ENCODE data around the gene FBXO42. TPM values are rescaled to one million over a fixed set of nuclear protein-coding genes. Genes with fewer than 3 reads are reported as not detected.
A peak's percentile ranks its signal among the peaks of the same experiment; 100 is the strongest.
"Not testable (repeated sequence)": the region's sequence is repeated elsewhere in the genome, so short reads cannot be mapped to it uniquely, and the experiment has no call there.

Gene FBXO42
- total RNA-seq, 1 donor from 2014 or later, result 18.5 TPM

DNA sequence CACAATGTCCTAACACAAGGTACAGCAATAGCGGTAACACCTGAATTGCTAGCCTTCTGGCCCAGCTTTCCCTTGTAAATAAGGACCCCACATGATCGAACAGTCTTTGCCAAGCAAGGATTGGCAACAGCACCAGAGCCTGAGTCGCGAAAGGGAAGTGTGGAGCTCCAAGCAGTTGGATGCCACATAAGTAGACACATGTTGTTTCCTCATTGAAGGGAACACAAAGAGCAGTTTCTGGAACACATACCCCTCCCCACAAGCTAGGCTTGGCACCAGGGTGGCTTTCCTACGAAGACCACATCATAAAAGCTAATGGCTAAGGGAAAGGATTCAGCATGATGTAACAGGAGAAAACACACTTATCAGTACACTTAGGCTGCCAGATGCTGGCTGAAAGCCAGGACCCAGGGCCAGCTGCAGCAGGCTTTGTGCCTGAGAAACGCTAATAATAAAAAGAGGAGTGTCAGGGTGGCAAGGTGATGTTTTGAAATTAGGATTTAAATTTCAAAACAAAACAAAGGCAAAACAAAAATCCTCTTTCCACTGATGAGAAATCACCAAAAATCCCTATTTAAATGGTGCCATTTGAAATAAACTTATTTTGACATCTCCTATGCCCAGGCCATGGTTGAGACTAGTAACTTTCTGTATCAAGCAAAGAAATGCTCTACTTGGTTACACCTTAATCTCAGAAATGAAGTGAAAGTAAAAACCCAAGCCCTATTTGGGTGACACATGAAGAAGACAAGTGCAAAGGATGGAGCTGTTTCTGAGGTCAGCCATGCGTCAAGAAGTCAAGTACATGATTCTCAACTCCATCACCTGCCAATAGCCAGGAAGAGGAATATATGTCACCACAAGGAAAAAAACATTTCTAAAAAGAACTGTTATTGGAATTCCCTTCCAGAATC is 103.4 kb downstream of the FBXO42 start:
- intact Hi-C loops (cut with micrococcal nuclease), result no loop called here
- H3K27me3 Mint-ChIP-seq (ENCODE audit: low read depth), result no peaks in the 10 kb centered on the region
- no peak overlapping the region for H3K27ac Mint-ChIP-seq

DNA sequence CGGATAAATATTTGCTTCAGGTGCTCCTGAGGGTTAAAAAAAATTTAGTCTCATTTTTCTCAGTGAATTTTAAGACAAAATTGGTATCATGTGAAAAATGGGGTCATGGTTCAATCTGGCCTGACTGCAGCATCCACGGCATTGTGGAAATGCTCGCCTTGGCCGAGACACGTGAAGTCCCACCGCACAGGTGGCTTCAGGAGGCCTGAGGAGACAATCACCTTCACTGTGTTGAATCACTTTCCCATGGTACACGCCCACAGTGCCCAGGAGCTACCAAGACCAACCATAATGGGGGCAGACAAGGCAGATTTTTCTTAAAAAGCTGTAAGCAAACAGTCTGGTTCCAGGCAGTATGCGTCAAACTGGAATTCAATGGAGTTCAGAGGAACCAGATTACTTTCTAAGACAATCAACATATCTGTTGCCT is 104.3 kb downstream of the FBXO42 start:
- Mint-ChIP-seq H3K27me3 (ENCODE audit: low read depth) (no peaks in the 10 kb centered on the region), H3K36me3 (ENCODE audit: low read depth) (peaks cover 27% of the 10 kb centered on the region), H3K9me3 (no peaks in the 10 kb centered on the region), H3K4me1 (ENCODE audit: low read depth) (peaks cover 9% of the 10 kb centered on the region), H3K27ac (no peak overlapping the region), H3K4me3 (ENCODE audit: low read depth) (no peak overlapping the region)
- no peak for DNase-seq (ENCODE audit: low spot score)
- intact Hi-C loops (cut with micrococcal nuclease), result no loop called here

More for the DNA sequence above, 103.4 kb downstream of the FBXO42 start:
- peaks cover 29% of the 10 kb centered on the region for H3K36me3 Mint-ChIP-seq (ENCODE audit: low read depth)
- H3K4me3 Mint-ChIP-seq (ENCODE audit: low read depth), result no peak overlapping the region
- DNase-seq (ENCODE audit: low spot score), result no peak
- no peaks in the 10 kb centered on the region for H3K9me3 Mint-ChIP-seq
- H3K4me1 Mint-ChIP-seq (ENCODE audit: low read depth), result peaks cover 9% of the 10 kb centered on the region

DNA sequence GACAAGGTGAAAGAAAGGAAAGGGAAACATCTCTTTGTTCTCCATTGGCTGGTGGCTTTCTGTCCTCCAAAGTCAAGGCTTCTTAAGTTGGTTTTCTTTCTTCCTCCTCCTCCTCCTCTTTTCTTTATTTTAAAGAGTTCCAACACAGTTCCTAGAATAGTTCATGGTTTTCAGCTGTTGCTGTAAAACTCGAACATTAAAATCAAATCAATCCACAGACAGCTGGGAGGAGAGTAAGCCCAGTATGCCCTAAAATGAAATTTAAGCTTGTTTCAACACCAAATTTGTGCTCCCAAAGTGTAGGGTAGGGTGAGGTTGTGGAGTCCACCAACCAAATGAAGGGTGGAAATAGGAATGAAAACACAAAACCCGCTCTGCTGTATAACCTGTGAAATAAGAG is 104.8 kb downstream of the FBXO42 start:
- intact Hi-C loops (cut with micrococcal nuclease), result no loop called here
- no peak overlapping the region for H3K27ac Mint-ChIP-seq
- peaks cover 23% of the 10 kb centered on the region for H3K36me3 Mint-ChIP-seq (ENCODE audit: low read depth)
- H3K4me1 Mint-ChIP-seq (ENCODE audit: low read depth), result peaks cover 9% of the 10 kb centered on the region
- H3K4me3 Mint-ChIP-seq (ENCODE audit: low read depth), result no peak overlapping the region
- H3K27me3 Mint-ChIP-seq (ENCODE audit: low read depth), result no peaks in the 10 kb centered on the region
- no peak for DNase-seq (ENCODE audit: low spot score)
- H3K9me3 Mint-ChIP-seq, result no peaks in the 10 kb centered on the region

- no peak overlapping the region for H3K4me3 Mint-ChIP-seq (ENCODE audit: low read depth)
- DNase-seq (ENCODE audit: low spot score), result no peak
- peaks cover 19% of the 10 kb centered on the region for H3K36me3 Mint-ChIP-seq (ENCODE audit: low read depth)
- H3K4me1 Mint-ChIP-seq (ENCODE audit: low read depth), result peaks cover 9% of the 10 kb centered on the region
- no peak overlapping the region for H3K27ac Mint-ChIP-seq
- no peaks in the 10 kb centered on the region for H3K9me3 Mint-ChIP-seq
- H3K27me3 Mint-ChIP-seq (ENCODE audit: low read depth), result no peaks in the 10 kb centered on the region
- intact Hi-C loops (cut with micrococcal nuclease), result no loop called here
Observed at GRCh38 chr1:16246961-16247360, 105.3 kb downstream of the FBXO42 start.

- H3K27me3 Mint-ChIP-seq (ENCODE audit: low read depth); DNase-seq (ENCODE audit: low spot score); H3K27ac Mint-ChIP-seq; intact Hi-C loops (cut with micrococcal nuclease); H3K4me3 Mint-ChIP-seq (ENCODE audit: low read depth); H3K9me3 Mint-ChIP-seq; H3K4me1 Mint-ChIP-seq (ENCODE audit: low read depth): not testable (repeated sequence)
- peaks cover 13% of the 10 kb centered on the region for H3K36me3 Mint-ChIP-seq (ENCODE audit: low read depth)
Observed at GRCh38 chr1:16246239-16246638, 106.0 kb downstream of the FBXO42 start.

GRCh38 chr1:16245476-16246196 is 106.6 kb downstream of the FBXO42 start:
- intact Hi-C loops (cut with micrococcal nuclease), result loop anchor here (2.0 kb wide), 1 partner anchor 167 kb away; no protein-coding TSS in a partner anchor
- H3K9me3 Mint-ChIP-seq, result no peaks in the 10 kb centered on the region
- no peak for DNase-seq (ENCODE audit: low spot score)
- H3K4me3 Mint-ChIP-seq (ENCODE audit: low read depth), result no peak overlapping the region
- peaks cover 9% of the 10 kb centered on the region for H3K4me1 Mint-ChIP-seq (ENCODE audit: low read depth)
- H3K36me3 Mint-ChIP-seq (ENCODE audit: low read depth), result peaks cover 11% of the 10 kb centered on the region
- H3K27ac Mint-ChIP-seq, result no peak overlapping the region
- H3K27me3 Mint-ChIP-seq (ENCODE audit: low read depth), result no peaks in the 10 kb centered on the region

GRCh38 chr1:16244650-16245285 is 107.5 kb downstream of the FBXO42 start:
- peaks cover 9% of the 10 kb centered on the region for H3K4me1 Mint-ChIP-seq (ENCODE audit: low read depth)
- H3K27me3 Mint-ChIP-seq (ENCODE audit: low read depth), result no peaks in the 10 kb centered on the region
- H3K4me3 Mint-ChIP-seq (ENCODE audit: low read depth), result no peak overlapping the region
- DNase-seq (ENCODE audit: low spot score), result no peak
- no peaks in the 10 kb centered on the region for H3K9me3 Mint-ChIP-seq
- H3K36me3 Mint-ChIP-seq (ENCODE audit: low read depth), result peaks cover 9% of the 10 kb centered on the region
- intact Hi-C loops (cut with micrococcal nuclease), result loop anchor here (2.0 to 5.0 kb wide), 2 partner anchors 57 to 166 kb away; no protein-coding TSS in a partner anchor
- no peak overlapping the region for H3K27ac Mint-ChIP-seq

GRCh38 chr1:16243936-16244649 is 108.2 kb downstream of the FBXO42 start:
- H3K9me3 Mint-ChIP-seq, result no peaks in the 10 kb centered on the region
- H3K4me3 Mint-ChIP-seq (ENCODE audit: low read depth), result no peak overlapping the region
- intact Hi-C loops (cut with micrococcal nuclease), result loop anchor here (2.0 to 5.0 kb wide), 2 partner anchors 57 to 165 kb away; no protein-coding TSS in a partner anchor
- H3K36me3 Mint-ChIP-seq (ENCODE audit: low read depth), result peaks cover 4% of the 10 kb centered on the region
- DNase-seq (ENCODE audit: low spot score), result peak; percentile 60
- H3K27me3 Mint-ChIP-seq (ENCODE audit: low read depth), result no peaks in the 10 kb centered on the region
- peaks cover 5% of the 10 kb centered on the region for H3K4me1 Mint-ChIP-seq (ENCODE audit: low read depth)
- H3K27ac Mint-ChIP-seq, result no peak overlapping the region

DNA sequence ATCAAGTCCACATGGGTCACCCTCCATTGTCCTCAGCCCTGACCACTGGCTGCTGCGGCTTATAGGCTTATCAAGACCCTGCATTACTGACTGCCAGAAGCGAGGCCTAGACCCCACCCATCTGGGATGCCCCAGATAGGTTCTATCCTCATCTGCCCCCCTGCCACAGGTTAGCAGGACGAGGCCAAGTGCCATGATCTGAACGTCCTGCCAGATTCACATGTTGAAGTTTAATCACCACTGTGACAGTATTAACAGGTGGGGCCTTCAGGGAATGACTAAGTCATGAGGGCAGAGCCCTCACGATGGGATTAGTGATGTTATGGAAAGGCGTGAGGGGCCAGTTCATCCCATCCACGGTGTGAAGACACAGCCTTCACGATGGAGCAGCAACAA is 109.1 kb downstream of the FBXO42 start:
- Mint-ChIP-seq H3K4me3 (ENCODE audit: low read depth) (no peak overlapping the region), H3K9me3 (no peaks in the 10 kb centered on the region), H3K4me1 (ENCODE audit: low read depth) (peaks cover 3% of the 10 kb centered on the region), H3K27ac (no peak overlapping the region), H3K36me3 (ENCODE audit: low read depth) (peaks cover 3% of the 10 kb centered on the region), H3K27me3 (ENCODE audit: low read depth) (no peaks in the 10 kb centered on the region)
- intact Hi-C loops (cut with micrococcal nuclease), result loop anchor here (5.0 kb wide), 1 partner anchor 56 kb away; no protein-coding TSS in a partner anchor
- no peak for DNase-seq (ENCODE audit: low spot score)

GRCh38 chr1:16242556-16243214 is 109.6 kb downstream of the FBXO42 start:
- Mint-ChIP-seq H3K36me3 (ENCODE audit: low read depth) (peaks cover 2% of the 10 kb centered on the region), H3K27me3 (ENCODE audit: low read depth) (no peaks in the 10 kb centered on the region), H3K4me1 (ENCODE audit: low read depth) (peaks cover 7% of the 10 kb centered on the region), H3K4me3 (ENCODE audit: low read depth) (no peak overlapping the region), H3K27ac (no peak overlapping the region), H3K9me3 (no peaks in the 10 kb centered on the region)
- DNase-seq (ENCODE audit: low spot score), result no peak
- intact Hi-C loops (cut with micrococcal nuclease), result loop anchor here (5.0 kb wide), 1 partner anchor 55 kb away; no protein-coding TSS in a partner anchor

DNA sequence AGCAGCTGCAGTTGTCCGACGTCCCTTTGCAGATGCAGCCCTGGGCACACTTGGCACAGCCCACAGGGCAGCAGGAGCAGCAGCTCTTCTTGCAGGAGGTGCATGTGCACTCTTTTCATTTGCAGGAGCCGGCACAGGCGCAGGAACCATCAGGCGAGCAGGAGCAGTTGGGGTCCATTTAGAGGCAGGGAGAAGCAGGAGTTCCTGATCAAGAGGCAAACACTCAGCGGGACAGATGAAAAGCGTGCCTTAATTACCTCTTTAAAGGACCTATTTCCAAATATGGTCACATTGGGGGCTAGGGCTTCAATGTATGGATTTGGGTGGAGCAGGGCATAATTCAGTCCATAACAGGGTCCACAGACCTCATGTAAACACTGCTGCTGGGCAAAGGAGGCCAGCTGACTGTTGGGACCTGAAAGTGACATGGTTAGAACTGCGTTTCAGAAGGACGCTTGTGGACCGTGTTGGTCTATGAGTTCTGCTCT is 111.0 kb downstream of the FBXO42 start:
- Mint-ChIP-seq H3K27ac (no peak overlapping the region), H3K9me3 (no peaks in the 10 kb centered on the region), H3K27me3 (ENCODE audit: low read depth) (no peaks in the 10 kb centered on the region), H3K36me3 (ENCODE audit: low read depth) (no peaks in the 10 kb centered on the region), H3K4me3 (ENCODE audit: low read depth) (no peak overlapping the region), H3K4me1 (ENCODE audit: low read depth) (peaks cover 15% of the 10 kb centered on the region)
- no peak for DNase-seq (ENCODE audit: low spot score)
- intact Hi-C loops (cut with micrococcal nuclease), result loop anchor here (5.0 kb wide), 1 partner anchor 54 kb away; no protein-coding TSS in a partner anchor

Data from activated T-helper 2 cell treated with anti-CD3 and anti-CD28 coated beads, Interferon-gamma antibody, Interleukin-2, Interleukin-4, amounts not matched to agents 10 μg/mL and 5 μg/mL and 100 μg/mL, durations not matched to agents 14 hours and 24 hours and 36 hours (primary cell).